ENCODE data around the gene RSU1. TPM values are rescaled to one million over a fixed set of nuclear protein-coding genes. Genes with fewer than 3 reads are reported as not detected.

Gene RSU1
- total RNA-seq, 1 experiment from 2014 or later = 29.5 TPM

DNA sequence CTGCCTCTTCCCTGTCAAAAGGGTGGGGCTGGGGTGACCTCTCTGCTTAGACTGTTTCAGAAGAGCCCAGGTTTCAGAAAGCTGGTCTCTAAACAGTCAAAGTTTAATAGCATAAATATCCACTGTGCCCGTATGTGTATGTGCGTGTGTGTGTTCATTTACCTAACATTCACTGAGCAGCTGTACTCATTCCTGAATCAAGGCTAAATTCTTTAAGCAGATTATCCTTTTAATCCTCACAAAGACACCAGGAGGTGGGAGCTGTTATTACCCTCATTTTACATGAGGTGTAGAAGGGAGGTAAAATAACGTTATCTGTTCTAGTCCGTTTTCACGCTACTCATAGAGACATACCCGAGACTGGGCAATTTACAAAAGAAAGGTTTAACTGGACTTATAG lies 72.2 kb downstream of the RSU1 start:
- RAD21 ChIA-PET (ENCODE audit: low non-redundant PET in 1 of 2, low total read pairs in 2 of 2, uncharacterized antibody in 2 of 2, unreplicated experiment in 2 of 2) = no interaction called here
- H3K27ac ChIP-seq (ENCODE audit: low read depth, low read length) = no peak overlapping the region
- H3K27me3 ChIP-seq (ENCODE audit: insufficient read depth, low read length) = no peaks in the 10 kb centered on the region
- no peaks in the 10 kb centered on the region for H3K36me3 ChIP-seq (ENCODE audit: control insufficient read depth in 1 of 2, insufficient read depth in 2 of 2, low read length in 2 of 2)
- BruUV-seq (replicated peaks) = no TSS peak
- CTCF ChIA-PET = no interaction called here
- H3K79me2 ChIP-seq (ENCODE audit: insufficient read depth, low read length) = no peaks in the 10 kb centered on the region
- no peaks in the 10 kb centered on the region for H3K4me1 ChIP-seq (ENCODE audit: control insufficient read depth in 1 of 2, insufficient read depth in 2 of 2, low read length in 2 of 2)
- H3K9me3 ChIP-seq (ENCODE audit: control insufficient read depth in 1 of 2, insufficient read depth in 1 of 2, low read depth in 1 of 2, low read length in 2 of 2) = no peaks in the 10 kb centered on the region
- ATAC-seq (no peak), DNase-seq (ENCODE audit: low read depth, low spot score) (no peak)
- no peak overlapping the region for H3K4me3 ChIP-seq (replicated peaks in 1 of 2; ENCODE audit: low read depth in 1 of 2, low read length in 2 of 2)
- no peak overlapping the region for H2AFZ ChIP-seq (ENCODE audit: low read depth, low read length, poor library complexity, severe bottlenecking)
- H3K4me2 ChIP-seq (ENCODE audit: low read length) = no peak overlapping the region
- 0 out of 2 replicates have a peak, but pooled peaks cover 3% of the 10 kb centered on the region for H4K20me1 ChIP-seq (ENCODE audit: insufficient read depth)
- no peak for TF ChIP-seq CEBPB (IDR thresholded peaks at IDR 0.05; ENCODE audit: low read depth)
- H3K9me2 ChIP-seq (ENCODE audit: insufficient read depth) = no peaks in the 10 kb centered on the region
- H3K9ac ChIP-seq (ENCODE audit: low read length) = no peak overlapping the region
- intact Hi-C loops (cut with micrococcal nuclease) = no loop called here
- POLR2A ChIA-PET = no interaction called here

DNA sequence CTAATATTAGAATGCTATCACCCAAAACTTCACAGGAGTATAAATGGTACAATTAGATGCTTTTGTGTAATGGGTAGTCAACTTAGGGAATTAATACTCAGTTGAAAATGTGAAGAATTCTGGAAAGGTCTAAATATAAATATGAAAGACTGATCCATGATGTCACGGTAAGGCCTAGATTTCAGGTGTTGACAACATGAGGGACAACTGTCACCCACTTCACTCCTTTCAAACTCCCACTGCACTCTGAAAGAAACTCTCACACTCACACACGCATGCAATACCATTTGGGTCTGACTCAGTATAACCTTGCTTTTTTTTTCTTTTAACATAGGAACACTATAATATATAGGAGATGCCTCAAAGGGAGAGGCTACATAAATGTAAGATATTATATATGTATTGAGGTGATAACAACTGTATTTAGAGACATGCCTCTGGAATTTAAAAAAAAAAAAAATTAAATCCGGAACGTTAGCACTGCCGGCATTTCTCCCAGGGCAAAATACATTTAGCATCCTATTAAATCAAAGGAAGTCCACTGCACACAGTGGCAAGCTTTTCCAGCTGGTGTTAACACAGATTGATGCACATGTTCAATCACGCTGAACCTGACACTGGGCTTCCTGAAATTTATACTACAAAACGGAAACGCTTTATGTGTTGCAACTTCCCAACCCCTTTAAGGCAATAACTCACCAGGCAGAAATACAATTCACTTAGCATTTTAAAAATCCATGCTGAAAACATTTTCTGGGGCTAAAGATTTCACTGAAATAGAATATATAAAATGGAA lies 74.9 kb downstream of the RSU1 start:
- H3K36me3 ChIP-seq (ENCODE audit: control insufficient read depth in 1 of 2, insufficient read depth in 2 of 2, low read length in 2 of 2) = no peaks in the 10 kb centered on the region
- H3K9ac ChIP-seq (ENCODE audit: low read length) = no peak overlapping the region
- H2AFZ ChIP-seq (ENCODE audit: low read depth, low read length, poor library complexity, severe bottlenecking) = no peak overlapping the region
- BruUV-seq (replicated peaks) = no TSS peak
- 0 out of 2 replicates have a peak, but pooled peaks cover 3% of the 10 kb centered on the region for H4K20me1 ChIP-seq (ENCODE audit: insufficient read depth)
- intact Hi-C loops (cut with micrococcal nuclease) = no loop called here
- no peaks in the 10 kb centered on the region for H3K79me2 ChIP-seq (ENCODE audit: insufficient read depth, low read length)
- POLR2A ChIA-PET = no interaction called here
- ATAC-seq (no peak), DNase-seq (ENCODE audit: low read depth, low spot score) (no peak)
- H3K9me2 ChIP-seq (ENCODE audit: insufficient read depth) = no peaks in the 10 kb centered on the region
- no peaks in the 10 kb centered on the region for H3K4me1 ChIP-seq (ENCODE audit: control insufficient read depth in 1 of 2, insufficient read depth in 2 of 2, low read length in 2 of 2)
- no peak overlapping the region for H3K4me2 ChIP-seq (ENCODE audit: low read length)
- no peak for TF ChIP-seq JUND (IDR thresholded peaks at IDR 0.05)
- TF ChIP-seq ZFX (IDR thresholded peaks at IDR 0.05) = no peak
- TF ChIP-seq, protein P1, sequence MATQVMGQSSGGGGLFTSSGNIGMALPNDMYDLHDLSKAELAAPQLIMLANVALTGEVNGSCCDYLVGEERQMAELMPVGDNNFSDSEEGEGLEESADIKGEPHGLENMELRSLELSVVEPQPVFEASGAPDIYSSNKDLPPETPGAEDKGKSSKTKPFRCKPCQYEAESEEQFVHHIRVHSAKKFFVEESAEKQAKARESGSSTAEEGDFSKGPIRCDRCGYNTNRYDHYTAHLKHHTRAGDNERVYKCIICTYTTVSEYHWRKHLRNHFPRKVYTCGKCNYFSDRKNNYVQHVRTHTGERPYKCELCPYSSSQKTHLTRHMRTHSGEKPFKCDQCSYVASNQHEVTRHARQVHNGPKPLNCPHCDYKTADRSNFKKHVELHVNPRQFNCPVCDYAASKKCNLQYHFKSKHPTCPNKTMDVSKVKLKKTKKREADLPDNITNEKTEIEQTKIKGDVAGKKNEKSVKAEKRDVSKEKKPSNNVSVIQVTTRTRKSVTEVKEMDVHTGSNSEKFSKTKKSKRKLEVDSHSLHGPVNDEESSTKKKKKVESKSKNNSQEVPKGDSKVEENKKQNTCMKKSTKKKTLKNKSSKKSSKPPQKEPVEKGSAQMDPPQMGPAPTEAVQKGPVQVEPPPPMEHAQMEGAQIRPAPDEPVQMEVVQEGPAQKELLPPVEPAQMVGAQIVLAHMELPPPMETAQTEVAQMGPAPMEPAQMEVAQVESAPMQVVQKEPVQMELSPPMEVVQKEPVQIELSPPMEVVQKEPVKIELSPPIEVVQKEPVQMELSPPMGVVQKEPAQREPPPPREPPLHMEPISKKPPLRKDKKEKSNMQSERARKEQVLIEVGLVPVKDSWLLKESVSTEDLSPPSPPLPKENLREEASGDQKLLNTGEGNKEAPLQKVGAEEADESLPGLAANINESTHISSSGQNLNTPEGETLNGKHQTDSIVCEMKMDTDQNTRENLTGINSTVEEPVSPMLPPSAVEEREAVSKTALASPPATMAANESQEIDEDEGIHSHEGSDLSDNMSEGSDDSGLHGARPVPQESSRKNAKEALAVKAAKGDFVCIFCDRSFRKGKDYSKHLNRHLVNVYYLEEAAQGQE (IDR thresholded peaks at IDR 0.05; ENCODE audit: low read depth) = no peak
- TF ChIP-seq TCF7L2 (IDR thresholded peaks at IDR 0.05; ENCODE audit: borderline replicate concordance, extremely low read depth, insufficient read depth, insufficient read length) = no peak
- H3K4me3 ChIP-seq (replicated peaks in 1 of 2; ENCODE audit: low read depth in 1 of 2, low read length in 2 of 2) = no peak overlapping the region
- H3K9me3 ChIP-seq (ENCODE audit: control insufficient read depth in 1 of 2, insufficient read depth in 1 of 2, low read depth in 1 of 2, low read length in 2 of 2) = no peaks in the 10 kb centered on the region
- CTCF ChIA-PET = interaction anchor here (0.6 kb wide), 1 partner anchor 51 kb away, joined by 3 read pairs; no protein-coding TSS in a partner anchor
- no peaks in the 10 kb centered on the region for H3K27me3 ChIP-seq (ENCODE audit: insufficient read depth, low read length)
- RAD21 ChIA-PET (ENCODE audit: low non-redundant PET in 1 of 2, low total read pairs in 2 of 2, uncharacterized antibody in 2 of 2, unreplicated experiment in 2 of 2) = no interaction called here
- H3K27ac ChIP-seq (ENCODE audit: low read depth, low read length) = no peak overlapping the region
